SK-MEL-5 (cell line): ENCODE data around the gene GULP1. TPM values are rescaled to one million over a fixed set of nuclear protein-coding genes. Genes with fewer than 3 reads are reported as not detected.

ENCODE experiments used
- DNase-seq: peaks from one replicate; pipeline ENCODE4 v3.0.0-alpha.2; 2016; ENCODE audit warnings: low read depth, low spot score
- in situ Hi-C: cut with HindIII; loops from 2 replicates; pipeline ENCODE4 v1.10.0; 2016; ENCODE audit warnings: low sequenced_read_pairs, high pct_unique_total_duplicates, low pct_unique_long_range_greater_than_20kb
- total RNA-seq: library from RNA; depleted of rRNA; stranded (reverse); fragments of >200 nt; shearing (Covaris generic); gene quantifications from 2 replicates; pipeline ENCODE4 v1.2.3, GENCODE V29; 2014

Gene GULP1
- total RNA-seq, 1 experiment from 2014 or later: 34.6 TPM

GRCh38 chr2:188314314-188315054, 22.8 kb downstream of the GULP1 start:
- peak; percentile 91 for DNase-seq
- in situ Hi-C loops: no loop called here

DNA sequence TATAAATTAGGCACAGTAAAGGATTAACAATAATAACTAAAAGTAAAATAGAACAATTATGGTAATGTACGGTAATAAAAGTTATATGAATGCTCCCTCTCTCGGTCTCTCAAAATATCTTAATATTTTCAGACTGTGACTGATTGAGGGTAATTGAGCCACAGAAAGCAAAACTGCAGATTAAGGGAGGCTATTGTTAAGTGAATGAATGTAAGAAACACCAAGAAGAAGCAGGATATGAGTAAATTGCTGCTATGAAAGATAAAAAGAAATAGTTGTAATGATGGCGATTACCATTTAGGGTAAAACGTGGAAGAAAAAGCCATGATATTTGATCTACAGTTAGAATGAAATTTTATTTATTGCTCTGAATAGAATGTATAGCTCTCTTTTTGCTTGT, 24.1 kb downstream of the GULP1 start:
- DNase-seq: peak; percentile 59
- in situ Hi-C loops: no loop called here

- in situ Hi-C loops: no loop called here
- no peak for DNase-seq
These were observed 24.7 kb downstream of the GULP1 start for GRCh38 chr2:188316342-188316741.

GRCh38 chr2:188316791-188317423, 25.2 kb downstream of the GULP1 start:
- in situ Hi-C loops: no loop called here
- DNase-seq: no peak

DNA sequence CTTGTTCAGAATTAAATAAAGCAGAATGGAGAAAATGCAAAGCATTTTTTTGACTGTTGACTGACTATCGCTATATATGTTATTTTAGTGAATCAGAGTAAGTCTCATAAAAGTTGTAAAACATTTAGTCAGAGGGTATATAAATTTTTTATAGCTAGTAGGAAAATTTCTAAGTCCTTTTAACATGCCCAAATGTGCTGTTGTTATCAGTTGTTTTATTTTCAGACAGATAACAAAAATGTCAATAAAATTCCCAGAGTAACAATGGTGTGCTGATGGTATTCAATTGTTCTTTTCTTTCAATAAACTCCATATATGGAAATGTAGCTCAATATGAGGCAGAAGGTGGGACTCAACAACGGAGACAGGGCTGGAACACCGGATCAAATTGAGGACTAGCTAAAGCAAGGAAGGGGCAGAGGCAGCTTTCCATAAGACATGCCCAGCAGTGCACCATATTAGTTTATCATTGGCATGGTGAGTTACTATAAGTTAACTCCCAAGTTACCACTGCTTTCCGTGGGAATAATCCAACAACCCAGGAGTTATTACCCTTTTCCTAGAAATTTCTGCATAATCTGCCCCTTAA, 26.6 kb downstream of the GULP1 start:
- in situ Hi-C loops: no loop called here
- no peak for DNase-seq

GRCh38 chr2:188319838-188320237, 28.2 kb downstream of the GULP1 start:
- in situ Hi-C loops: no loop called here
- peak; percentile 33 for DNase-seq

- in situ Hi-C loops: no loop called here
- DNase-seq: no peak
These were observed 29.2 kb downstream of the GULP1 start for GRCh38 chr2:188320861-188321260.

DNA sequence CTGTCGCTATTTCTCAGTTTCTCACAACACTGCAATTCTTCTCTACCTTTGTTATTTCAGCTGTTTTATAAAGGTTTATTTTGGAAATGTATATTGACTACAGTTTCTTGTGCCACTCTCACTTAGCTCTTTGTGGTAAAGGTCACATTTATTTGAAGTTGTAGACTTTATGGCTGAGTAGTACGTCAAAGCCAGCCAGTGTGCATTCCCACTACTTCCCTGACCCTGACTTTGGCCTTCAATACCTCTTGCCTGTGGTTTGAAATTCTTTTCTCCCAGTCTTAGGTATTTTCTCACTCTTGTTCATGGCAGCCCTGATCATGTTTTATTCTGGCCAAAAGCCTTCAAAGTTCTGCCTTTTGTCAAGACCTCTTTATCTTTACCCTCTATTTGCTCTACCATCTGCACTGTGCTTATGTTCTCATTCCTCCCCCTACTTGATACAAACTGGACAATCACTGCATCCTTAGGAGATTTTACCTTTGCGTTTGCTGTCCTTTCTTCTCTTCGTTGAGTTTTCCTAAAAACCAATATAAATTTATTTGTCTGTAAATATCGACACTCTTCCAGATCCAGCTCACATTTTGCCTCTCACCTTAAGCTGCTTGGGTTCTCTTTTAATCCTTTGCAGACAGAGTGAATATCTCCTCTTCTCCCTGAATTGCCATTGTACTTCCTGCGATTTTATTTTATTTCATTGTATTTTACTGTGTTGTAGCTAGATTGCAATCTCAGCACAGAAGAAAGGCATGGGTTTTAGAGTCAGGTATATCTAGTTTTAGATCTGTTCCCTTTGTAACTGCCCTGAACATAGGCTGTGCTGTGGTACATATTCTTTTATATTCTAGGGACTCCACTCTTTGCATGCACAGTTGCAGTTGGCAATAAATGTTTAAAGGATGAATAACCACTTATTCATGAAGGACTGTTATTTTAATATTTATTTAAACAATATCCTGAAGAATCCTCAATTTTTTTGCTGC, 31.2 kb downstream of the GULP1 start:
- peak; percentile 47 for DNase-seq
- in situ Hi-C loops: no loop called here

DNA sequence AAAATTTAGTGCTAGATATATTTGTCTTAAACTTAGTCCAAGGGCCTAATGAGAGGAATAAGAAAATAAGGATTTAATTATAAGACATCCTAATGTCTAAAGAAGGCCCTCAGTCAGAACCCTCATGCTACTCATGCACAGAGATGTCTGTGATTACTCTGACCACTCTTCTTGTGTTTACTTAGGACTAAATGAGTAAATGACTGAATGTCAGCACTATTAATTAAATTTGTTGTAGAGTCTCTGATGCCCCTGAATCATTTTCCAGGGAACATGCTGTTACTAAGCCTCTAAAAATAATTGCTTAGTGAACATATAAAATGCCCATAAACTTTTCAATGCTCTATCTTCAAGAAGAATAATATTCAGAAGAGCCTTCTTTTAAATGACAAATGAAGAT, 32.4 kb downstream of the GULP1 start:
- no peak for DNase-seq
- in situ Hi-C loops: no loop called here

DNA sequence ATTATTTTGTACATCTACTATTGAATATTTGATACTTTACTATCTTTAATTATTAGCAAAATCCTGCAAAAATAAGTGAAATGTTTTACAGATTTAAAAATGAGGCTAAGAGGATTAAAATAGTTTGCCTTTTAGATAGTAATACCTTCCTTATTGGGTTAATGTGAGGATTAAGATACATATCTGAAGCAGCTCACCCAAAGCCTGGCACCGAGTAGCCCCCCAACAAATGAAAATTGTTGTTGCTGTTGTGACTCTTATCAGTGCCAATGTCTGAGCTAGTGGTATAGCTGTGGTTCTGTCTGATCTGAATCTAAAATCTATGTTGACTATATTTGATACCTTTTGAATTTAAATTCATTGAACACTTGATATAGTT, 34.6 kb downstream of the GULP1 start:
- DNase-seq: no peak
- in situ Hi-C loops: no loop called here

DNA sequence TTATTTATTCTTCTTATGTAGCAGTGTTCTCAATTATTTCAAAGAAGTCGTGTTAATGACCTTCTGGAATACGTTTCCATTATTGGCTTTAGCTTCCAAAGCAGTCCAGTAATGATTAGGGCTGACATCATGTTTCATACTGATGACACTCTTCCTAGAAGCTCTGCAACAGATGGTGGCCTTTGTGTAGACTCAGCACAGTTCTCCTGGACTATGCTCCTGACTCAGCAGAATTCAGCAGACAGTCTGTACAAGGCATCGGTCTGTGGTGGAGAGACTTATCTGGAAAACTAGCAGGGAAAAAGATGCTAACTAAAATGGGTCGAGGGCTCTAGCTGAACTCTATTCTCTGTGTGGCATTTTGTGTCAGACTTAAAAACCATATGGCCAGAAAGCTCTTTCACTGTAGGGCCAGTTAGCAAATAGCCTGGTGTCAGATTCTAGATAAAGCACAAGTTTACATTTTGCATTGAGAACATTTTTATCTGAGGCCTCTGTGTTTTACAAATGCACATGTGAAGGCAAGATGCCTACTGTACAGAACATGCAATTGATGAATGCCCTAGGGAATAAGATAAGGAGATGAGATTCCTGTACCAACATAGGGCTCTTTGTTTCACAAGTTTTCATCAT, 35.1 kb downstream of the GULP1 start:
- in situ Hi-C loops: no loop called here
- peak; percentile 90 for DNase-seq

GRCh38 chr2:188327518-188328213, 36.0 kb downstream of the GULP1 start:
- in situ Hi-C loops: no loop called here
- DNase-seq: no peak

- DNase-seq: no peak
- in situ Hi-C loops: no loop called here
These were observed 36.7 kb downstream of the GULP1 start for GRCh38 chr2:188328419-188328818.

DNA sequence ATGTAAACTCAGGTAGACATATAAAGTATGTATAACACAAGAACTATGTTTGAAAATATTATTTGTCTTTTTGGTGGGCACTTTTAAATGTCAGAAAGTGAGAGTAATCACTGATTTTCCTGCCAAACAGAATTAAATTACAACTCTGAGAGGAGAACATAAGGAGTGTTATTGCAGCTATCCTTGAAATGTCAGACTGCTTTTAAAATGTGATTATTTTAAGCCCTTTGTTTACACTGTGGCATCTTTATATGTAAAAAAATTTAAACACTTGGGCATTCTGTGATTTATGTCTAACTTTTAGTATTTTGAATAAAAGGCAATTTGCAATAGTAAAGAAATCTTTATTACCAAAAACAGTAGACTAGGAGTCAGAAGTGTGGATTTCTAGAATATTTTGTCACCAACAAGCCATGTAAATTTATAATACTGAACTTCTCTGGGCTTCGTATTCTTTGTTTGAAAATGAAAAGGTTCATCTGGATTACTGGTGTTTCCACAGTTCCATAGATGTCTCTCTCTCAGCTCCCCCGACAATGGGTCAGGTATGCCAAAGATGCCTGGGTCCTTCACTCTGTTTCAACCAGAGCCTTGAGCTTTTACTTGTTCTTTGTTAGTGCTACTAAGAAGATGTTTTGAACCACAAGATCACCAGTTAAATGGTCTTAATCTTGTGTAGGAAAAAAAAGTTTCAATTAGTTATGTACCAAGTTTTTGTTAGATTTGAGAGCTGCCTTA, 38.8 kb downstream of the GULP1 start:
- in situ Hi-C loops: no loop called here
- DNase-seq: no peak

DNA sequence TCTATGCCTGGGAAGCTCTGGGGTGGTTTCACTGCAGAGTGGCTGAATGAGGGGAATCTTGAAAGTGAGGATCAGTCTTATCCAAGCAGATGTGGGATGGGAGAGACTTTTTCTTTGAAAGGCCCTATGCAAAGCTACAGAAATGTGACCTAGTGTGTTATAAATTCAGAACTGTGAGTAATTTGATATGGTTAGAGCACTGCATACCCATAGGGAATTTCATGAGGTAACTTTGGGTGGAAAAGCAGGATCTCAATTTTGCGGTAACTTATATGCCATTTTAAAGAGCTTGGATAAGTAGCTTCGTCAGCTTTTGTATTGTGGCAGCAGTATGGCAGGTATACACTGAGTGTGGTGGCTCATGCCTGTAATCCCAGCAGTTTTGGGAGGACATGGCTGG, 40.9 kb downstream of the GULP1 start:
- in situ Hi-C loops: no loop called here
- DNase-seq: no peak

- peak; percentile 98 for DNase-seq
- in situ Hi-C loops: no loop called here
These were observed 42.3 kb downstream of the GULP1 start for GRCh38 chr2:188333751-188334524.
